K562 (cell line): Measurements from ENCODE around the gene TMEM234. TPM values are rescaled to one million over a fixed set of nuclear protein-coding genes. Genes with fewer than 3 reads are reported as not detected.

Experiments used
- ATAC-seq: fragments of 200-7000 bp; cut with Tn5 transposase; 3 replicates; pipeline ENCODE4 v1.9.1; 2020; ENCODE audit warnings: moderate library complexity
- BruUV-seq: library from RNA; stranded (reverse); fragments of 400-500 nt; replicated peaks from 2 replicates; lab custom pipeline; 2021; lab: Mats Ljungman, UMichigan
- CTCF ChIA-PET: fragments of 300-600 bp; formaldehyde crosslinking; extraction: SDS; loops from one replicate; lab custom pipeline; 2021; ENCODE audit warnings: low intra/inter-chr PET ratio; lab: Yijun Ruan, JAX
- POLR2A ChIA-PET: fragments of 300-600, 350-650 bp; sonication (Branson Sonifier 250); formaldehyde crosslinking; extraction: SDS; loops from one replicate; lab custom pipeline; 2021; ENCODE audit warnings: antibody characterized with exemption, inconsistent platforms; lab: Yijun Ruan, JAX
- DNase-seq, 4 experiments: peaks; one replicate each; pipeline versions ENCODE4 v3.0.0 to v3.0.0-alpha.2; 2011 to 2018; ENCODE audit warnings: low spot score in 3 of 4, mixed read lengths in 3 of 4; ENCODE audit errors: extremely low read depth in 1 of 4
- FAIRE-seq: peaks from 2 replicates; lab custom pipeline; 2011; peaks lifted over from hg19 to GRCh38; lab: Jason Lieb, UNC
- H2AFZ ChIP-seq: 2 replicates; pipeline ENCODE4 v1.6.0; 2011; ENCODE audit warnings: low read depth, low read length, control low read depth, inconsistent platforms
- H3K27ac ChIP-seq: fragments of 200-600 bp; 3 replicates; pipeline ENCODE4 v1.8.0; 2011; ENCODE audit warnings: low read depth, mild to moderate bottlenecking, control low read depth, inconsistent platforms, low read length, moderate library complexity, mixed read lengths; ENCODE audit errors: extremely low read depth
- H3K27me3 ChIP-seq, 2 experiments: fragments of 300-600 bp in 1 of 2; 2 replicates in 1 of 2; 3 replicates in 1 of 2; pipeline versions ENCODE4 v1.6.0 to v1.8.0; 2011; ENCODE audit warnings: inconsistent platforms in 2 of 2, low read length in 2 of 2, mild to moderate bottlenecking in 1 of 2, mixed read lengths in 1 of 2, moderate library complexity in 1 of 2; ENCODE audit not compliant: control insufficient read depth in 2 of 2, insufficient read depth in 2 of 2
- H3K36me3 ChIP-seq: fragments of 300-600 bp; 3 replicates; pipeline ENCODE4 v1.8.0; 2011; ENCODE audit warnings: mild to moderate bottlenecking, low read length, inconsistent platforms; ENCODE audit not compliant: control insufficient read depth, insufficient read depth
- H3K4me1 ChIP-seq, 2 experiments: fragments of 200-600 bp in 1 of 2; replicated peaks in 1 of 2; 2 replicates in 1 of 2; 3 replicates in 1 of 2; pipeline versions ENCODE4 v1.5.1 to v1.8.0; 2011; ENCODE audit warnings: inconsistent platforms in 2 of 2, low read length in 2 of 2, mild to moderate bottlenecking in 1 of 2, mixed read lengths in 1 of 2, moderate library complexity in 1 of 2; ENCODE audit not compliant: control insufficient read depth in 2 of 2, insufficient read depth in 2 of 2
- H3K4me2 ChIP-seq: 2 replicates; pipeline ENCODE4 v1.6.1; 2011; ENCODE audit warnings: low read length, control low read depth, inconsistent platforms, mixed read lengths; ENCODE audit not compliant: insufficient read depth
- H3K4me3 ChIP-seq: fragments of 200-600 bp; sonication (generic), shearing (Covaris generic); 2 replicates; pipeline ENCODE4 v1.5.1; 2016; ENCODE audit warnings: control low read depth, inconsistent platforms
- H3K79me2 ChIP-seq: fragments of 200-600 bp; 3 replicates; pipeline ENCODE4 v1.8.0; 2011; ENCODE audit warnings: low read length, inconsistent platforms; ENCODE audit not compliant: control insufficient read depth, insufficient read depth
- H3K9ac ChIP-seq, 2 experiments: 2 replicates each; pipeline versions ENCODE4 v1.6.0 to v1.6.1; 2011; ENCODE audit warnings: low read depth in 2 of 2, low read length in 2 of 2, control low read depth in 1 of 2, inconsistent platforms in 1 of 2, mild to moderate bottlenecking in 1 of 2, mixed read lengths in 1 of 2; ENCODE audit not compliant: insufficient read depth in 1 of 2
- H3K9me1 ChIP-seq: one replicate; pipeline ENCODE4 v1.6.0; 2011; ENCODE audit warnings: inconsistent platforms, mild to moderate bottlenecking, low read length, moderate library complexity; ENCODE audit not compliant: control insufficient read depth, insufficient read depth
- H3K9me3 ChIP-seq: replicated peaks from 2 replicates; pipeline ENCODE4 v1.5.1; 2011; ENCODE audit warnings: low read depth, low read length, inconsistent platforms; ENCODE audit not compliant: control insufficient read depth, insufficient read depth
- H4K20me1 ChIP-seq: replicated peaks from 2 replicates; pipeline ENCODE4 v1.6.1; 2011; ENCODE audit warnings: low read length, inconsistent platforms, mixed read lengths; ENCODE audit not compliant: control insufficient read depth, insufficient read depth
- ASH1L ChIP-seq: fragments of 450-650 bp; IDR thresholded peaks from 2 replicates; pipeline ENCODE4 v1.6.1; 2018; ENCODE audit warnings: borderline replicate concordance, mild to moderate bottlenecking, low read depth; ENCODE audit not compliant: partially characterized antibody
- FOSL1 ChIP-seq: fragments of 200-800 bp; sonication (Bioruptor generic); conservative IDR thresholded peaks from 2 replicates; pipeline ENCODE4 v1.6.1; 2016; ENCODE audit warnings: missing genetic modification characterization, missing compliant biosample characterization
- HDGF ChIP-seq: fragments of 450-650 bp; IDR thresholded peaks from 2 replicates; pipeline ENCODE4 v1.6.1; 2016
- HNRNPK ChIP-seq: fragments of 200-400 bp; formaldehyde crosslinking; IDR thresholded peaks from one replicate; pipeline ENCODE4 v1.6.1; 2018; ENCODE audit warnings: mild to moderate bottlenecking, low read depth, low read length; ENCODE audit not compliant: poor library complexity, severe bottlenecking
- MAFG ChIP-seq: fragments of 450-650 bp; conservative IDR thresholded peaks from 2 replicates; pipeline ENCODE4 v1.6.1; 2016; ENCODE audit warnings: missing genetic modification characterization, missing compliant biosample characterization
- MXI1 ChIP-seq: IDR thresholded peaks from 2 replicates; pipeline ENCODE4 v1.6.1; 2011; ENCODE audit warnings: low read depth, mild to moderate bottlenecking, improper control_type of control experiment, low read length
- NONO ChIP-seq, 2 experiments: fragments of 200-400 bp in 1 of 2; fragments of 450-650 bp in 1 of 2; formaldehyde crosslinking in 1 of 2; IDR thresholded peaks; 2 replicates each; pipeline ENCODE4 v1.6.1; 2017; ENCODE audit warnings: low read depth in 2 of 2, mild to moderate bottlenecking in 2 of 2, moderate library complexity in 2 of 2, low read length in 1 of 2
- POLR2AphosphoS5 ChIP-seq: IDR thresholded peaks from 2 replicates; pipeline ENCODE4 v1.6.1; 2011; ENCODE audit warnings: mild to moderate bottlenecking, low read depth, low read length, moderate library complexity; ENCODE audit not compliant: control insufficient read depth, insufficient read depth
- POLR2B ChIP-seq: fragments of 450-650 bp; IDR thresholded peaks from 2 replicates; pipeline ENCODE4 v1.6.1; 2018; ENCODE audit warnings: low read depth; ENCODE audit not compliant: partially characterized antibody
- POLR3A ChIP-seq: IDR thresholded peaks from 2 replicates; pipeline ENCODE4 v1.6.1; 2011; ENCODE audit warnings: borderline replicate concordance, mild to moderate bottlenecking, moderate library complexity; ENCODE audit not compliant: insufficient read length, insufficient read depth; ENCODE audit errors: extremely low read depth
- RAD51 ChIP-seq: fragments of 450-650 bp; IDR thresholded peaks from 2 replicates; pipeline ENCODE4 v1.7.1; 2016; ENCODE audit warnings: low read depth, mild to moderate bottlenecking, borderline replicate concordance
- SMARCA5 ChIP-seq: fragments of 450-650 bp; IDR thresholded peaks from 2 replicates; pipeline ENCODE4 v1.6.1; 2016
- STAT5B ChIP-seq: fragments of 250-450 bp; sonication (Bioruptor Pico); IDR thresholded peaks from 2 replicates; pipeline ENCODE4 v1.8.0; 2021; ENCODE audit warnings: mild to moderate bottlenecking, inconsistent platforms
- TAF9B ChIP-seq: fragments of 450-650 bp; IDR thresholded peaks from 2 replicates; pipeline ENCODE4 v1.6.1; 2018; ENCODE audit warnings: mild to moderate bottlenecking; ENCODE audit not compliant: partially characterized antibody
- TBL1XR1 ChIP-seq, 2 experiments: IDR thresholded peaks; 2 replicates each; pipeline ENCODE4 v1.6.1; 2012; ENCODE audit warnings: improper control_type of control experiment in 2 of 2, low read length in 2 of 2, mild to moderate bottlenecking in 1 of 2
- ZBTB1 ChIP-seq: sonication (generic); formaldehyde crosslinking; IDR thresholded peaks from 2 replicates; pipeline ENCODE4 v1.8.1; 2023; ENCODE audit warnings: missing genetic modification reagents, low read depth, mild to moderate bottlenecking, borderline replicate concordance
- ZNF124 ChIP-seq: sonication (generic); formaldehyde crosslinking; IDR thresholded peaks from 2 replicates; pipeline ENCODE4 v1.8.1; 2022; ENCODE audit warnings: missing genetic modification reagents
- ZNF143 ChIP-seq: sonication (generic); formaldehyde crosslinking; IDR thresholded peaks from 2 replicates; pipeline ENCODE4 v1.9.0; 2022; ENCODE audit warnings: mild to moderate bottlenecking, missing genetic modification reagents
- ZNF436 ChIP-seq: fragments of 250-450, 450-650 bp; sonication (Bioruptor Pico); formaldehyde crosslinking; IDR thresholded peaks from 2 replicates; pipeline ENCODE4 v1.7.0; 2020; ENCODE audit warnings: mild to moderate bottlenecking
- ZNF75A ChIP-seq: fragments of 450-650 bp; formaldehyde crosslinking; IDR thresholded peaks from 2 replicates; pipeline ENCODE4 v1.4.0; 2020; ENCODE audit warnings: mild to moderate bottlenecking
- WGBS: fragments of 100-300 bp; shearing (Covaris generic); methylation state at CpG from one replicate; pipeline ENCODE4 v1.1.6; 2016; ENCODE audit warnings: low coverage, mixed read lengths; ENCODE audit not compliant: insufficient coverage; ENCODE audit errors: missing lambda C conversion rate; 5-methylcytosine and 5-hydroxymethylcytosine counted together
- in situ Hi-C: fragments of 300-500 bp; cut with MboI; formaldehyde crosslinking; loops from 4 replicates; pipeline ENCODE4 v1.15.0; 2018; ENCODE audit warnings: inconsistent platforms, mixed read lengths
- intact Hi-C: fragments of 100-400 bp; cut with micrococcal nuclease; formaldehyde crosslinking; loops from 2 replicates; pipeline ENCODE4 v1.14.2; 2022
- polyA plus RNA-seq, 8 experiments: library from polyadenylated mRNA; depleted of rRNA in 4 of 8; stranded (reverse) in 5 of 8; unstranded in 3 of 8; fragments of >200 nt; fragmentation: Nextera tagmentation in 2 of 8; fragmentation: Illumina TruSeq in 1 of 8; extraction: Ambion mirVana in 2 of 8; extraction: Trizol in 1 of 8; gene quantifications; 2 replicates each; pipeline versions ENCODE4 v1.2.1 to v1.2.3, GENCODE V29; 2011 to 2014; ENCODE audit warnings: inconsistent platforms in 1 of 8, missing spikeins in 1 of 8
- total RNA-seq, 7 experiments: library from RNA; depleted of rRNA in 6 of 7; stranded (reverse); fragments of >200 nt in 6 of 7; fragmentation: Illumina TruSeq in 2 of 7; extraction: Trizol in 2 of 7; gene quantifications; 2 replicates each; pipeline versions ENCODE4 v1.2.1 to v1.2.3, GENCODE V29; 2011 to 2021; ENCODE audit warnings: low replicate concordance in 1 of 7
- TF ChIP-seq, protein P1 (sequence below): fragments of 450-650 bp; formaldehyde crosslinking; IDR thresholded peaks from 2 replicates; pipeline ENCODE4 v1.4.0; 2022; ENCODE audit warnings: mild to moderate bottlenecking, moderate library complexity
- TF ChIP-seq, protein P2 (sequence below): fragments of 450-650 bp; formaldehyde crosslinking; IDR thresholded peaks from 2 replicates; pipeline ENCODE4 v1.4.0; 2022; ENCODE audit warnings: missing genetic modification characterization

TMEM234 gene
- total and polyA plus RNA-seq, 9 of the 15 experiments (the other 6 are each of a cell fraction or from before 2014, with no cell fraction given): 5.0 to 12.9 (median 7.6) TPM

DNA sequence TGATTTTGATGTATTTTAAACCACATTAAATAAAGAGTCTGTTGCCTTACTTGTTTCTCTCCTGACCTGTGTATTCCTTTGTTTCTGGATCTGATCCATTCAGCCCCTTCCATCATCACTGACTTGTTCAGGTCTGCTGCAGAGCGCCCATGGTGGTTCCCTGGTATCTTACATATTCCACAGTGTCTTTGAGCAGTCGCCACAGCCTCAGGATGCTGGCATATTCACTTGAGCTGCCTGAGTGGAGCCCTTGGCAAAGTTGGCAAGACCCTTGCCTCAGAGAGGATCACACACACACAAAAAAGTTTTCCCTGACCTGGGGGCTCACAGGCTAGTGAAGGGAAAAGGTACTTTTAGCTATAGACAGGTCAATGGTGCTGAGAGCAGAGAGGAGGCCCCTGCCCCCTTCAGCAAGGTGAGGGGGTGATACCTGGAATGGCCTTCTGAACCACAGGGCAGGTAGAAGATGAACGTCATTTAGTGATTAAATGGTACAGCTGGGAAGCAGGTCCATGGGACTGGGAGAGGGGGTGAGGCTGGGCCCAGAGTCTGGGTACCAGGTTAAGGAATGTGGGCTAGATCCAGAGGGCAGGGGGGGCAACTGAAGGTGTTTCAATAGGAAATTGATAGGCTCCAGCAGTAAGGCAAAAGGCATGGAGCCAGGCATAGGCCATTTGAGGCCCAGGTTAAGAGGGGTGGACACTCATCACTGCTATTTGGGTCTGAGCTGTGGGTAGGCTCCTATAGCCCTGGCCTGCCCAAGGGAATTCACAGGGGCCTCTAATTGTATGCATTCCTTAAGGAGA is 23.7 kb downstream of the TMEM234 start:
- H3K9me1 ChIP-seq: peaks cover 3% of the 10 kb centered on the region
- FAIRE-seq (no peak), DNase-seq (no peak), ATAC-seq (no peak)
- H3K9ac ChIP-seq: peak overlapping the region in 1 of 2 experiments; percentile 1; a peak in 1 of 4 replicates
- POLR2A ChIA-PET: interaction anchor here (0.7 to 10.8 kb wide), 12 partner anchors 10 to 133 kb away, joined by 3 to 201 read pairs (median 4); partner anchors contain the start of genes DCDC2B, IQCC, KPNA6 and TXLNA
- CTCF ChIA-PET: no interaction called here
- peaks cover 51% of the 10 kb centered on the region for H3K36me3 ChIP-seq
- no peak overlapping the region for H3K4me2 ChIP-seq
- 76% methylated on average over 3 of the region's 3 CpGs for WGBS
- no peaks in the 10 kb centered on the region for H3K27me3 ChIP-seq
- intact Hi-C loops: no loop called here
- no peak overlapping the region for H2AFZ ChIP-seq
- H3K4me1 ChIP-seq: peaks cover 16 to 39% of the 10 kb centered on the region in 2 experiments
- no peak overlapping the region for H3K4me3 ChIP-seq
- H3K79me2 ChIP-seq: peaks cover 13% of the 10 kb centered on the region; the same call in 2 of the 3 replicates
- BruUV-seq: no TSS peak
- in situ Hi-C loops: no loop called here
- no peaks in the 10 kb centered on the region for H3K9me3 ChIP-seq
- H3K27ac ChIP-seq: no peak overlapping the region; the same call in 2 of the 3 replicates
- no peaks in the 10 kb centered on the region; the same call in none of the 2 replicates for H4K20me1 ChIP-seq
- no peak for TF ChIP-seq HDGF
- TF ChIP-seq, protein P1, sequence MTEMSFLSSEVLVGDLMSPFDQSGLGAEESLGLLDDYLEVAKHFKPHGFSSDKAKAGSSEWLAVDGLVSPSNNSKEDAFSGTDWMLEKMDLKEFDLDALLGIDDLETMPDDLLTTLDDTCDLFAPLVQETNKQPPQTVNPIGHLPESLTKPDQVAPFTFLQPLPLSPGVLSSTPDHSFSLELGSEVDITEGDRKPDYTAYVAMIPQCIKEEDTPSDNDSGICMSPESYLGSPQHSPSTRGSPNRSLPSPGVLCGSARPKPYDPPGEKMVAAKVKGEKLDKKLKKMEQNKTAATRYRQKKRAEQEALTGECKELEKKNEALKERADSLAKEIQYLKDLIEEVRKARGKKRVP (CRISPR knock-in tag): no peak
- no peak for TF ChIP-seq FOSL1
- TF ChIP-seq, protein P2, sequence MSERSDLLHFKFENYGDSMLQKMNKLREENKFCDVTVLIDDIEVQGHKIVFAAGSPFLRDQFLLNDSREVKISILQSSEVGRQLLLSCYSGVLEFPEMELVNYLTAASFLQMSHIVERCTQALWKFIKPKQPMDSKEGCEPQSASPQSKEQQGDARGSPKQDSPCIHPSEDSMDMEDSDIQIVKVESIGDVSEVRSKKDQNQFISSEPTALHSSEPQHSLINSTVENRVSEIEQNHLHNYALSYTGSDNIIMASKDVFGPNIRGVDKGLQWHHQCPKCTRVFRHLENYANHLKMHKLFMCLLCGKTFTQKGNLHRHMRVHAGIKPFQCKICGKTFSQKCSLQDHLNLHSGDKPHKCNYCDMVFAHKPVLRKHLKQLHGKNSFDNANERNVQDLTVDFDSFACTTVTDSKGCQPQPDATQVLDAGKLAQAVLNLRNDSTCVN (CRISPR knock-in tag): 0 out of 2 replicates have a peak, but pooled peaks have one; percentile 54
- no peak for TF ChIP-seq SMARCA5
- TF ChIP-seq ZBTB1 (CRISPR knock-in tag): no peak
- TF ChIP-seq ZNF143 (CRISPR knock-in tag): no peak
- no peak for TF ChIP-seq POLR3A
- TF ChIP-seq TBL1XR1 (IDR thresholded peaks at IDR 0.05; ENCODE audit: low read length in 2 of 2): no peak
- TF ChIP-seq ZNF436 (CRISPR knock-in tag): no peak
- TF ChIP-seq POLR2AphosphoS5: no peak
- no peak for TF ChIP-seq MXI1
- no peak for TF ChIP-seq ASH1L
- TF ChIP-seq ZNF124 (CRISPR knock-in tag): no peak
- TF ChIP-seq HNRNPK: no peak
- no peak for TF ChIP-seq NONO (IDR thresholded peaks at IDR 0.05; ENCODE audit: low read depth in 2 of 2, low read length in 1 of 2)
- TF ChIP-seq POLR2B: peak; percentile 37
- no peak for TF ChIP-seq MAFG
- TF ChIP-seq STAT5B (CRISPR knock-in tag): no peak
- no peak for TF ChIP-seq RAD51
- no peak for TF ChIP-seq TAF9B
- TF ChIP-seq ZNF75A (CRISPR knock-in tag): no peak
